HEK293 (cell line): Measurements from ENCODE around the gene PDE4D.

Experiments
- BCL6B ChIP-seq: fragments of 450-650 bp; formaldehyde crosslinking; IDR thresholded peaks from 2 replicates; pipeline ENCODE4 v1.5.1; 2017; ENCODE audit warnings: missing biosample characterization, missing genetic modification characterization
- GFI1B ChIP-seq: fragments of 450-650 bp; formaldehyde crosslinking; IDR thresholded peaks from 2 replicates; pipeline ENCODE4 v1.5.1; 2016; ENCODE audit warnings: missing biosample characterization, missing genetic modification characterization
- HOXD13 ChIP-seq: sonication (generic); formaldehyde crosslinking; IDR thresholded peaks from 2 replicates; pipeline ENCODE4 v1.8.0; 2022; ENCODE audit warnings: missing genetic modification reagents, borderline replicate concordance
- KLF10 ChIP-seq: fragments of 450-650 bp; IDR thresholded peaks from 2 replicates; pipeline ENCODE4 v1.5.1; 2018; ENCODE audit warnings: missing biosample characterization, mild to moderate bottlenecking, missing genetic modification characterization
- KLF16 ChIP-seq: fragments of 450-650 bp; formaldehyde crosslinking; IDR thresholded peaks from 2 replicates; pipeline ENCODE4 v1.5.1; 2017; ENCODE audit warnings: missing biosample characterization, missing genetic modification characterization
- OSR2 ChIP-seq: fragments of 450-650 bp; formaldehyde crosslinking; IDR thresholded peaks from 2 replicates; pipeline ENCODE4 v1.5.1; 2016; ENCODE audit warnings: missing biosample characterization, missing genetic modification characterization
- PRDM10 ChIP-seq: fragments of 450-650 bp; formaldehyde crosslinking; IDR thresholded peaks from 2 replicates; pipeline ENCODE4 v1.5.1; 2016; ENCODE audit warnings: missing biosample characterization, missing genetic modification characterization
- PRDM4 ChIP-seq: fragments of 450-650 bp; formaldehyde crosslinking; IDR thresholded peaks from 2 replicates; pipeline ENCODE4 v1.5.1; 2017; ENCODE audit warnings: missing biosample characterization, missing genetic modification characterization
- REPIN1 ChIP-seq: fragments of 450-650 bp; formaldehyde crosslinking; IDR thresholded peaks from 2 replicates; pipeline ENCODE4 v1.5.1; 2017; ENCODE audit warnings: missing biosample characterization, missing genetic modification characterization, low read depth
- SP7 ChIP-seq: fragments of 450-650 bp; formaldehyde crosslinking; IDR thresholded peaks from 2 replicates; pipeline ENCODE4 v1.5.1; 2016; ENCODE audit warnings: missing biosample characterization, missing genetic modification characterization
- WT1 ChIP-seq: fragments of 450-650 bp; formaldehyde crosslinking; IDR thresholded peaks from 2 replicates; pipeline ENCODE4 v1.5.1; 2016; ENCODE audit warnings: missing biosample characterization, missing genetic modification characterization
- ZBTB7A ChIP-seq: fragments of 450-650 bp; formaldehyde crosslinking; IDR thresholded peaks from 2 replicates; pipeline ENCODE4 v1.5.1; 2016; ENCODE audit warnings: low read depth, missing biosample characterization, missing genetic modification characterization
- ZNF10 ChIP-seq: fragments of 450-650 bp; formaldehyde crosslinking; IDR thresholded peaks from 2 replicates; pipeline ENCODE4 v1.5.1; 2017; ENCODE audit warnings: missing biosample characterization, missing genetic modification characterization
- ZNF112 ChIP-seq: fragments of 450-650 bp; formaldehyde crosslinking; IDR thresholded peaks from 2 replicates; pipeline ENCODE4 v1.5.0; 2017; ENCODE audit warnings: missing biosample characterization, missing genetic modification characterization
- ZNF16 ChIP-seq: fragments of 450-650 bp; formaldehyde crosslinking; IDR thresholded peaks from 2 replicates; pipeline ENCODE4 v1.5.1; 2016; ENCODE audit warnings: low read depth, missing biosample characterization, missing genetic modification characterization
- ZNF214 ChIP-seq: fragments of 450-650 bp; formaldehyde crosslinking; IDR thresholded peaks from 2 replicates; pipeline ENCODE4 v1.5.1; 2017; ENCODE audit warnings: missing biosample characterization, mild to moderate bottlenecking, missing genetic modification characterization, borderline replicate concordance
- ZNF274 ChIP-seq, 2 experiments: fragments of 200-500 bp in 1 of 2; fragments of 450-650 bp in 1 of 2; sonication (Bioruptor generic) in 1 of 2; formaldehyde crosslinking in 1 of 2; IDR thresholded peaks; 2 replicates each; pipeline versions ENCODE4 v1.5.1 to v1.6.1; 2014 to 2016; ENCODE audit warnings: borderline replicate concordance in 1 of 2, inconsistent platforms in 1 of 2, low read length in 1 of 2, missing biosample characterization in 1 of 2, missing genetic modification characterization in 1 of 2
- ZNF302 ChIP-seq: fragments of 450-650 bp; formaldehyde crosslinking; IDR thresholded peaks from 2 replicates; pipeline ENCODE4 v1.5.1; 2016; ENCODE audit warnings: missing biosample characterization, missing genetic modification characterization, low read depth
- ZNF404 ChIP-seq: fragments of 450-650 bp; formaldehyde crosslinking; IDR thresholded peaks from 2 replicates; pipeline ENCODE4 v1.5.1; 2017; ENCODE audit warnings: missing biosample characterization, missing genetic modification characterization
- ZNF449 ChIP-seq: fragments of 450-650 bp; formaldehyde crosslinking; IDR thresholded peaks from 2 replicates; pipeline ENCODE4 v1.5.1; 2017; ENCODE audit warnings: missing biosample characterization, mild to moderate bottlenecking, missing genetic modification characterization, moderate library complexity
- ZNF548 ChIP-seq: fragments of 450-650 bp; formaldehyde crosslinking; IDR thresholded peaks from 2 replicates; pipeline ENCODE4 v1.5.1; 2016; ENCODE audit warnings: missing biosample characterization, missing genetic modification characterization
- ZNF561 ChIP-seq: fragments of 450-650 bp; IDR thresholded peaks from 2 replicates; pipeline ENCODE4 v1.5.1; 2018; ENCODE audit warnings: missing biosample characterization, missing genetic modification characterization, borderline replicate concordance
- ZNF571 ChIP-seq: fragments of 450-650 bp; formaldehyde crosslinking; IDR thresholded peaks from 2 replicates; pipeline ENCODE4 v1.5.0; 2017; ENCODE audit warnings: missing biosample characterization, missing genetic modification characterization
- ZNF596 ChIP-seq: fragments of 450-650 bp; IDR thresholded peaks from 2 replicates; pipeline ENCODE4 v1.5.0; 2018; ENCODE audit warnings: missing biosample characterization, mild to moderate bottlenecking, missing genetic modification characterization, moderate library complexity
- ZNF629 ChIP-seq: fragments of 450-650 bp; formaldehyde crosslinking; IDR thresholded peaks from 2 replicates; pipeline ENCODE4 v1.5.1; 2017; ENCODE audit warnings: missing biosample characterization, missing genetic modification characterization
- ZNF692 ChIP-seq: fragments of 450-650 bp; formaldehyde crosslinking; IDR thresholded peaks from 2 replicates; pipeline ENCODE4 v1.5.1; 2016; ENCODE audit warnings: missing biosample characterization, missing genetic modification characterization
- ZNF704 ChIP-seq: fragments of 450-650 bp; formaldehyde crosslinking; IDR thresholded peaks from 2 replicates; pipeline ENCODE4 v1.5.1; 2016; ENCODE audit warnings: missing biosample characterization, missing genetic modification characterization
- ZSCAN16 ChIP-seq: fragments of 450-650 bp; formaldehyde crosslinking; IDR thresholded peaks from 2 replicates; pipeline ENCODE4 v1.5.1; 2016; ENCODE audit warnings: missing biosample characterization, missing genetic modification characterization

The PDE4D gene

GRCh38 chr5:59357381-59357977 lies 536.0 kb downstream of the PDE4D start (continued):
- TF ChIP-seq OSR2 (tag by site-specific recombination) (peak; percentile 69; the same call in 1 of the 2 replicates), ZSCAN16 (peak; percentile 30; the same call in 1 of the 2 replicates), KLF16 (tag by site-specific recombination) (no peak), PRDM4 (0 out of 2 replicates have a peak, but pooled peaks have one; percentile 35), HOXD13 (no peak), ZNF596 (tag by site-specific recombination) (0 out of 2 replicates have a peak, but pooled peaks have one; percentile 6), ZNF404 (tag by site-specific recombination) (no peak), WT1 (tag by site-specific recombination) (peak; percentile 77), ZNF704 (tag by site-specific recombination) (no peak), PRDM10 (peak; percentile 64), GFI1B (no peak), ZNF548 (tag by site-specific recombination) (no peak), KLF10 (peak; percentile 77; the same call in 1 of the 2 replicates), BCL6B (tag by site-specific recombination) (peak; percentile 59; the same call in 1 of the 2 replicates), SP7 (tag by site-specific recombination) (peak; percentile 9; the same call in 1 of the 2 replicates), ZBTB7A (tag by site-specific recombination) (no peak), ZNF449 (tag by site-specific recombination) (0 out of 2 replicates have a peak, but pooled peaks have one; percentile 5), REPIN1 (tag by site-specific recombination) (no peak), ZNF561 (tag by site-specific recombination) (peak; percentile 99), ZNF10 (tag by site-specific recombination) (no peak), ZNF302 (tag by site-specific recombination) (no peak), ZNF214 (no peak), ZNF112 (tag by site-specific recombination) (no peak), ZNF629 (tag by site-specific recombination) (peak; percentile 97), ZNF274 (IDR thresholded peaks at IDR 0.05; ENCODE audit: low read length) (no peak), ZNF274 (tag by site-specific recombination; IDR thresholded peaks at IDR 0.05; ENCODE audit: borderline replicate concordance) (no peak), ZNF16 (no peak), ZNF571 (no peak), ZNF692 (tag by site-specific recombination) (peak; percentile 57)
